GM18858 (cell line): ENCODE measurements around the gene RETREG1.

Experiments used
- ATAC-seq: cut with Tn5 transposase; IDR thresholded peaks from one replicate; pipeline ENCODE4 v1.9.1; 2021; ENCODE audit not compliant: unreplicated experiment

The RETREG1 gene

GRCh38 chr5:16585041-16585667 lies 31.6 kb downstream of the RETREG1 start:
- ATAC-seq: no peak

- ATAC-seq: no peak
These were observed 34.7 kb downstream of the RETREG1 start for GRCh38 chr5:16582081-16582480.

- ATAC-seq: no peak
These were observed 36.4 kb downstream of the RETREG1 start for GRCh38 chr5:16580382-16580781.

- no peak for ATAC-seq
These were observed 37.5 kb downstream of the RETREG1 start for GRCh38 chr5:16579142-16579847.

- ATAC-seq: no peak
These were observed 38.3 kb downstream of the RETREG1 start for GRCh38 chr5:16578474-16578883.

DNA sequence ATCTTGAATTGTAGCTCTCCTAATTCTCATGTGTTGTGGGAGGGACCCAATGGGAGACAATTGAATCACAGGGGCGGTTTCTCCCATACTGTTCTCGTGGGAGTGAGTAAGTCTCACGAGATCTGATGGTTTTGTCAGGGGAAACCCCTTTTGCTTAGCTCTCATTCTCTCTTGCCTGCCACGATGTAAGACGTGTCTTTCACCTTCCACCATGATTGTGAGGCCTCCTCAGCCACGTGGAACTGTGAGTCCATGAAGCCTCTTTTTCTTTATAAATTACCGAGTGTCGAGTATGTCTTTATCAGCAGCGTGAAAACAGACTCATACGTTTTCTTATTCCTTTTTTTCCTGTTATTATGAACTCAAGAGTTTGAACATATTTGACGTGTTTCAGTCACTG lies 39.1 kb downstream of the RETREG1 start:
- no peak for ATAC-seq

DNA sequence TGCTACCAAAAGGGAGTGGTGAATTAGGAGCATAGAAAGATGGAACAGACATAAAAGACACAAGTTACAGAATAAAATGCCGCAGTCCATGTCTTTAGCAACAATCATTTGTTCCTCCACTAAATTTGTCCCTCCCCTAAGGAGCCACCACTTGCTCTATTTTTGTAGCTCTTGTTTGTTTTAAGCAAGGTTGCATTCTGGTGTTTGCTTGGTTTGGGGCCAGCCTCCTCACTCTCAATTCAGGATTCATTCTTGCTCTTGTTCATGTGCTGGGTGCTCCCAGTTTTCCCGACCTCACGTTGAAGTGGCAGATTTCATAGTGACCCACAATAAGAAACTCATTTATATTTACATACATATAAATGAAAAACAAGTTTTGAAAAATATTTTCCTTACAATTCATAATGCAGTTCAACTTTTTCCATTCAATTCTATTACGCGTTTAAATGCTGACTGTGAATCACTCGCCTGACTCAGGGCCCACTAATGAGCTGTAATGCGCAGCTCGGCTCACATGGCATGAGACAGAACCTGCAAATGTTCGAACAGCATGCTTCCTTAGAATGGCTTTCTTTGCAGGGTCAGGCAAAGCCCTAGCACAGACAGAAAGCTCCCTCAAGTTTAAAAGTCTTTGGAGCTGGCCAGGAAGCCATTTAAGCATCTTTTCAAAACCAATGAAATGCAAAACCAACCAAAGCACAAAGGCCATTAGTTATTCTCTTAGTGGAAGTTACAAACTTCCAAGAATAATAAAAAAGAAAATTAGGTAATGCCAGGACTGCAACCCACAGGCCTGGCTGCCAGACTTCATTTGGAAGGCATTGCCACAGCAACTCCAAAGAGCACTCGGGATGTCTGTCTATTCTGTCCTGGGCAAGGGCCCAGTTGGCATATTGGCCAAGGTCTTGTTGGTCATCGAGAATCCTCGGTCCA lies 41.7 kb downstream of the RETREG1 start:
- no peak for ATAC-seq

DNA sequence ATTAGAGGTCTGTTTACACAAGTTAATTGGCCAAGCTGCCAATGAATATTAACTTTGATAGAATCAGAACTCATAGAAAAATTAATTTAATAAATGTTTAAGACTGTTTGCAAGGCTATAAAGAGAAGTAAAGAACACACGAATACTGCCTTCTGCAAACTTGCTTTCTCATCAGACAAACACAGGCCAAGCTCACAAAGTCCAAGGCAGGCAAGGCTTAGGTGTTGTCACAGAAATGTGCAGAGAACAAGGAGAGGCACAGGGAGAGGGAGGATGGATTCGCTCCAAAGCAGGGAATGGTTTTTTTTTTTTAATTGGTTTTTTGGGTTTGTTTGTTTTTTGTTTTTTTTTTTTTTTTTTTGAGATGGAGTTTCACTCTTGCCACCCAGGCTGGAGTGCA lies 43.4 kb downstream of the RETREG1 start:
- ATAC-seq: no peak

GRCh38 chr5:16572289-16573015 lies 44.3 kb downstream of the RETREG1 start:
- ATAC-seq: no peak

DNA sequence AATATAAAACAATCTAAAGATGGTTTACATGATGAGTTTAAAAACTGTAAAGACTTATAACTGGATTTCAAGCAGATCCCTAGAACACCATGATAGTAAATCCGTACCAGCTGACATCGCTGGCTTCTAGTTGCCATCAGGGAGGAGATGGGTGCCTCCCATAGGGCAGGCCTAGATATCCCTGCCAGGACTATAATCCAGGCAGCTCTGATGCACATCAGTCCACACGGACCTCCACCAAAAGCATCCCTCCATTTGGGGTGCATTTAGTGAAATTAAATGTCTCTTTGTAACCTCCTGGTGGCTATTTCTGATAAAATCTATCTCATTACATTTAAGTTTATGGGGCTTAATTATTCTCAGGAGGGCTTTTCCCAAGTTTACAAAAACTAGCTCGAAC lies 45.8 kb downstream of the RETREG1 start:
- ATAC-seq: no peak

DNA sequence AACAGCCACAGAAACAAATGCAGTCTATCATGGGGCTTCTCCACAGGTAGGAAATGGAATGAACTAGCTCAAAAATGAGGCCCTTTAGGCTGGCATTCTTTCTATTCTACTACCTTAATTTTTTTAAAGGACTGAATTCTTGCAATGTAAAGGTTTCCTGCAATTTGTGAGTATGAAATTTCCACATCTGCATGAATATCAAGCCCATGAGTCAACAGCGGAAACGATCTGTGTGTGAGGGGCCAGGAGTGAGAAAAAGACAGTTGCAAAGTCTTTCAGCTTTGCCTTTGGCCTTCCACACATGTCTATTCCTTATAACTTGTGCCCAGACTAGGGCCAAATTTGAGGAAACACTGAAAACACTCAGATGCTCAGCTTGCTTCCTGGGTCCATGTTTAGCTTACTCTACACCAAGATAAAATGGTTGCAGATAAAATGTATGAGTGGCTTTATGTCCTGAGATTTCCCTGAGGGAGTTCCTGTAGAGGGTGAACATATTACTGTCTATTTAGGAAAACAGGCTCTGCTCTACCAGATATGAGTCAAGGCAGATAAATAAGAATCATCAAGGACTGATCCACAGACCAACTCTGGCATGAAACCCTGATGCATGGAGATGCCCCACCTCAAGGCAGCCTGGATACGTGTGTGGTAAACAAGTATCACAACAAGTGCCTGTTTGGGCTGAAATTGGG lies 46.5 kb downstream of the RETREG1 start:
- no peak for ATAC-seq

GRCh38 chr5:16568875-16569580 lies 47.8 kb downstream of the RETREG1 start:
- no peak for ATAC-seq

DNA sequence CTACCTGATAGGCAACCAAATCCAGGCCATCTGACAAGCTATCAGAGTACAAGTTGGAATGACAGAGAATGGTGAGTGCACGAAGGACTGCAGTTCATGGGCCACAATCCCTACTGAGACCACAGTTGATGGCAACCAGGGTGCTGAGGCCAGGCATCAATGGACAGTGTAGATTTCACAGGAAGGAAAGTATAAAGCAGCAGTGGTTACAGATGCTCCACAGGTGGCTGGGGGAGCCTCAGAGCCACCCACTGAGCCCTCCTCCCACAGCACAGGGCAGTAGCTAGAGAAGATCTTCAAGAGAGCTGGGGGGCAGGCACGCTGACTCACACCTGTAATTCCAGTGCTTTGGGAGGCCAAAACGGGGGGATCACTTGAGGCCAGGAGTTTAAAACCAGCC lies 49.4 kb downstream of the RETREG1 start:
- no peak for ATAC-seq

DNA sequence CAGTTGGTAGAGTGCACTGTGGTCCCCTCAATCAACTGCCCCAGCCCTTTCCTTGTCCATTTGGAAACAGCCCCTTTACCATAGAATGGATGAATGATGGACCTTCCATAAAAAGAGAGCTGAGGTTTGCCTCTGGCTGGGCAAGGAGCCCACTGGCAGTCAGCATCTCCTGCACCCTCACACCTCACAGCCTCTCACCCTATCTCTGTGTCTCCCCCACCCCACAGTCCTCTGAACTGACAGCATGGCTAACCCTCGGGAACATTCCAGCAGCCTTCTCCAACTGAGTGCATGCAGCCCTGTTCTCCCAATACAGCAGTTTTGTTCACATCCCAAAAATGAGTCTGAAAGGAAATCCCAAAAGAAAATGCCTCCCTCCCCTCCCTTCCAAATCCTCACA lies 51.7 kb downstream of the RETREG1 start:
- no peak for ATAC-seq

DNA sequence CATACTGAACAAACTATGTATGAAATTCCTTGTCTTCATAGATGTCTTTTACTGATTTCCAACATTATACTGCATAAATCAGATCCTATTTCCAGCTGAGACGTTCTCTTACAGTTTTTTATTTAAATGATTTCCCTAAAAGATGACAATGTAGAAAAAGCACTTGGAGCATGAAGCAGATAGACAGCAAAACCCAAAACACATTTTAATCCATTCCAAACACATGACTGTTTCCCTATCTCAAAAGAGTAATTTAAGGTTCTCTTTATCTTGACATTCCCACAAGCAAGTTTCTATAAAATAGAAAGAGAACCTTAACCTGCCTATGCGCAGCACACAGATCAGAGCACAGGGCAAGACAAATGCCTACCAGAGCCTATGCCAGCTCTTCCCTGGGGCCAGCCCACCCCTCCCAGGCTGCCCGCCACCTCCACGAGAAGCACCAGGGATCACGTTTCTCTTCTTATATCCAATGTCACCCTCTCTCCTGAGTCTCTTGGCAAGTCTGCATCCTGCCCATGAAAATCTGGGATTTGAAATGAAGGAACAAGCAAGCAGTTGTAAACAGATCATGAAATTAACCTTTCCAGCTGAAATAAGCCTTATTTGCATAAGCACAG lies 52.4 kb downstream of the RETREG1 start:
- no peak for ATAC-seq

DNA sequence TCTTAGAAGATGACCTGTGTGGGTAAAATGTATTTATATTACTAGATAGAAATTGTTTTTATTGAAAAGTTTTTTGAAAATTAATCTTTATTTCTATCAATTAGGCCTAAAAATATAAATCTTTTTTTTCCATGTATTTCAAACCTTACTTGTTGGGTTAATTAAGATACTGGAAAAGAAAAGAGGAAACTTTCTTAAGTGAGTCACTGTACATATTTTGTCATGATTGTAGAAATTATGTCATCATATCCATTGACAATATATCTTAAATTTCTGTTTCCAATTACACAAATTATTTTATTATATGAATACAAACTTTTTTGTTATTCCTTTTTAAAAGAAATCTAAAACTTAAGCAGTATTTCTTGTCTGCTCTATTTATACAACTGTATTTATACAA lies 53.1 kb downstream of the RETREG1 start:
- no peak for ATAC-seq

DNA sequence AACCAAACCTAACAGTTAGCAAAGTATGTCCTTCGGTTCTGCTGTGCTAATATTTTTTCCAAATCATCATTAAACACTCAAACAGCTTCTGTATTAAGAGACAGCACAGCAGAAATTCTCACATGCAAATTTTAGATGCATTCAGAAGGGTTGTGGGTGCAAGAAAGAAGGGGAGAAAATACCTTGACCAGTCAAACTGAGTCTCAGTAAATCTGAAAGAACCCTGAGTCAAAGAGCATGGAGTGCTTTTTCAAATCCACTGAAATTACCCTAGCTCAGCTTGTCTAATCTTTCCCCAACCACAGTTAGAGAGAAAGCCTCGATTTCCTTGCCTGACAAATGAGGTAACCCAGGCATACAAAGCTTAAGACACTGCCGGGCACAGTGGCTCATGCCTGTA lies 55.1 kb downstream of the RETREG1 start:
- no peak for ATAC-seq

DNA sequence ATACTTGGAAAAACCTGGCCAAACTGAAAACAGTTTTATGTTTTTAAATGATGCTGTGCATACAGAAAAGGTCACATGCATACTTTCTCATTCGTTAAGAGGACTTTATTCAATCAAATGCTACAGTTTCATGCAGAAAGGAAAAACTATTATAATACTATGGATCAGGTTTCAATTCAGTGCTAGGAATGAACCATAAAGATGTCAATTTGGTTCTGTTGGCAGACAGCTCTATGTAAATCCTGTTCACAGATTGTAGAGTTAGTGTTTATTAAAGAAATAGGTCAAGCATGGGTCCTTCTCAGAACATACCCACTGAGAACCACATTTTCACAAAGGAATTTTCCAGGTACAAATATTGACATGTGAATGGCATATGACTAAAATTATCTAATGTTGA lies 57.1 kb downstream of the RETREG1 start:
- no peak for ATAC-seq

DNA sequence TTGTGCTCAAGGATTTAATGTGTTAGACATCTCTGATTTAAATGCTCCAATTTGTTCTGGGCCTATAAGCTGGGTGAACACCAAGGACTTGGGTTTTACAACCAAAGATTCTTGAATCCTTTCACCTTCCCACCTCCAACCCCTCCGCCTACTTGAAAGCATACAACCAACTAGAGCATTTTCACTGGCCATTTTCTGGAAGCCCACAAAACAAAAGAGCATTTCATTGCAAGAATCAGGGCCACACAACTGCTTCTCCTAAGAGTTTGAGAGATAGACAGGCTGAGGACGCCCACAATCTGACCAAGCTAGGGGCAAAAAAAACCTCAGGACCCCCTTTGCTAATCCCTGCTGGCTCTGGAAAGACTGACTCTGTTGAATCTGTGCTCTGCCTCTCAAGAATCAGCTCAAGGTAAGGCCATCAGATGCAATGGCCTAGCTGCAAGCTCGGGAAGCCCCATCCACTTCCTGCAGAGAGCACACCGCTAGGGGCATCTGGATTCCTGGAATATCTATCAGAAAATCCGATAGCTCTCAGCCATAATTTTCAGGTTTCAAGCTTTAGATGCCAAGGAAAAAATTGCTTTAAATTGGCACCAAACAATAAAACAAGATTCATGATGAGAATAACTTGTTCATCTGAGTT lies 57.7 kb downstream of the RETREG1 start:
- ATAC-seq: no peak
